ENCODE data around the gene GSK3B. TPM values are rescaled to one million over a fixed set of nuclear protein-coding genes. Genes with fewer than 3 reads are reported as not detected.

GSK3B gene
- total RNA-seq, 1 donor from 2014 or later, result 11.8 TPM

DNA sequence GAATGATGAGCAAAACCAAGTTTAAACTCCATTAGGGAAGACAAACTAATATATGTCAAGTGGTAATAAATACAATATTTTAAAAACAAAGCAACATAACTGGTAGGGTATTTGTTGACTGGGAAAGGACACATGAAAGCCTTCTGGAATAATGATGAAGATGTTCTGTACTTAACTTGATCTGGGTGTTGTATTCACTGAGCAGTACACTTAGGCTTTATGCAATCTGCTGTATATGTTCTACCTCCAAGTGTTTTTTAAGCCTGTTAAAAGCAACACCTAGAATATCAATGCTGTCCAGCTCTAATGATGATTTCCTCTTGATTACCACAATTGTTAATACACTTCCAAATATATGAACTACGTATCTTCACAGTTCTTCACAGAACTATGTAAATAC, 46.6 kb downstream of the GSK3B start:
- intact Hi-C loops (cut with DNase I), result no loop called here
- Histone ChIP-seq H3K9me3 (peaks cover 7 to 19% of the 10 kb centered on the region in 2 donors), H3K4me3 (no peak overlapping the region), H3K27me3 (no peaks in the 10 kb centered on the region), H3K36me3 (no peaks in the 10 kb centered on the region), H3K4me1 (peaks cover 0 to 23% of the 10 kb centered on the region in 2 donors), H3K27ac (no peak overlapping the region)
- no peak for DNase-seq (ENCODE audit: low spot score in 2 of 2)
- TF ChIP-seq, protein P1, sequence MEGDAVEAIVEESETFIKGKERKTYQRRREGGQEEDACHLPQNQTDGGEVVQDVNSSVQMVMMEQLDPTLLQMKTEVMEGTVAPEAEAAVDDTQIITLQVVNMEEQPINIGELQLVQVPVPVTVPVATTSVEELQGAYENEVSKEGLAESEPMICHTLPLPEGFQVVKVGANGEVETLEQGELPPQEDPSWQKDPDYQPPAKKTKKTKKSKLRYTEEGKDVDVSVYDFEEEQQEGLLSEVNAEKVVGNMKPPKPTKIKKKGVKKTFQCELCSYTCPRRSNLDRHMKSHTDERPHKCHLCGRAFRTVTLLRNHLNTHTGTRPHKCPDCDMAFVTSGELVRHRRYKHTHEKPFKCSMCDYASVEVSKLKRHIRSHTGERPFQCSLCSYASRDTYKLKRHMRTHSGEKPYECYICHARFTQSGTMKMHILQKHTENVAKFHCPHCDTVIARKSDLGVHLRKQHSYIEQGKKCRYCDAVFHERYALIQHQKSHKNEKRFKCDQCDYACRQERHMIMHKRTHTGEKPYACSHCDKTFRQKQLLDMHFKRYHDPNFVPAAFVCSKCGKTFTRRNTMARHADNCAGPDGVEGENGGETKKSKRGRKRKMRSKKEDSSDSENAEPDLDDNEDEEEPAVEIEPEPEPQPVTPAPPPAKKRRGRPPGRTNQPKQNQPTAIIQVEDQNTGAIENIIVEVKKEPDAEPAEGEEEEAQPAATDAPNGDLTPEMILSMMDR (IDR thresholded peaks at IDR 0.05), result no peak

DNA sequence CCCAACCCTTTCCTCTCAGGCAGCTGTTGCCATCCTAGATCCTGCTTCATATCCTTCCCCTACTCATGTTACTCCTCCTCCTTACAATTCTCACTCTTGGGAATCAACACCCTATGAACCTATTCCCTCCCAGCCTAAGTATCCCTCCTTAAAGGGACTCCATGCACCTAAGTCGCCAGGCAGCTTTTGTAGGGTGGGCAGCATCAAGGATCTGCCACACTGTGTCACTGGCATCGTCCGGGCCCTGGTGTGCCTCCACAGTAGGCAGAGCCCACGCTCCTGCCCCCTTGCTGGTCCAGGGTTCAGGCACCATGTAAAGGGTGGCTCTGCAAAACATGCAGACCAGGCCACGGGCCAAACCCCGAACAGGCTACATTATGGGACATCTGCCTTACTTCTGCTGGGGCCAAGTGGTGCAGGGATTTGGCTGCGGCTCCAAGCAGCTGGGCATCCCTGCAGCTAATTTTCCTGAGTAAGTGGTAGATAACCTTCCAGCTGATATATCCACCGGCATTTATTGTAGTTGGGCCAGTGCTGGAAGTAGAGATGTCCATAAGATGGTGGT, 53.4 kb downstream of the GSK3B start:
- Histone ChIP-seq H3K27ac (no peak overlapping the region), H3K27me3 (no peaks in the 10 kb centered on the region), H3K9me3 (peaks cover 29 to 54% of the 10 kb centered on the region in 2 donors), H3K36me3 (peaks cover 0 to 6% of the 10 kb centered on the region in 2 donors), H3K4me3 (no peak overlapping the region), H3K4me1 (no peaks in the 10 kb centered on the region)
- intact Hi-C loops (cut with DNase I), result no loop called here
- TF ChIP-seq, protein P1 (IDR thresholded peaks at IDR 0.05), result no peak
- no peak for DNase-seq (ENCODE audit: low spot score in 2 of 2)

DNA sequence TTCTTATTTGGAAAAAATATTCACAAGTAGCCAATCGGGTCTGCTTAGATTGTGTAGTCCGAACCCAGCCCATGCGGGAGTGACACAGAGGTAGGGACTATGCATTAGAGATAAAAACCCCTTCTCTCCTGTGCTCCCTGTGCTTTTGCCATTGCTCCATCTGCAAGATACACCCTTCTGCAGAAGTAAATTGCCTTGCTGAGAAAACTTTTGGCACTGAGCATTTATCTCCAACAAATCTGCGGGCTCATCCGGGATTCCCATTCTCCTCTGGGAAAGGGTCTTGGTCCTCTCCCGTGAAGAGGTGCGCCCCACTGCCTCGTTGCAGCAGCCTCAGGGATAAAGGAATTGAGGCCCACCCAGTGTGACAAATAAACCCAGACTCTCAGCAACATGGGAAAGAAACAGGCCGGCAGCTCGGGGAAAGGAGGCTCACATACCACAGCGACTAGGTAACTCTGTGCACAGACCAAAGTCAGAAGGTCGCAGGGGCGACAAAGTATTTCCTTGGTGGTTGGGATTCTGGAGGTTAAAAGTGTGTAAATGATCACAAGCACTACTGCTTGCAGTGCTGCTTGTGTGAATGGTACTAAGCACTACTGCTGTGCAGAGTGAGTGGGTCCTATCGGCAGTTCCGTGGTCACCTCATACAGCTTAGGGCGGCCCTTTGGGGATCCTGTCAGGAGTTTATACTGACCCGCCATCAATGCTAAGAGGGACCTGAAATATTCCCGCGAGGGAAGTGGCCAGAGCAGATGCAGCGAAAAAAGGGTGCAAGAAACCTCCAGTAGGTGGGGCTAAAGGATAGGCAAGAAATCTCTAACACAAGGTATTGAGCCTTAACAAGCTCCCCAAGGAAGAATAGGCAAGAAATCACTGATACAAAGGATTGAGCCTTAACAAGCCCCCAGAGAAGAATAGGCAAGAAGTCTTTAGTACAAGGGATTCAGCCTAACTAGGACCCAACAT, 54.3 kb downstream of the GSK3B start:
- TF ChIP-seq, protein P1 (IDR thresholded peaks at IDR 0.05), result no peak
- intact Hi-C loops (cut with DNase I), result no loop called here
- Histone ChIP-seq H3K27me3 (no peaks in the 10 kb centered on the region), H3K4me3 (no peak overlapping the region), H3K4me1 (no peaks in the 10 kb centered on the region), H3K9me3 (peaks cover 22 to 45% of the 10 kb centered on the region in 2 donors), H3K36me3 (peaks cover 0 to 6% of the 10 kb centered on the region in 2 donors), H3K27ac (no peak overlapping the region)
- DNase-seq (ENCODE audit: low spot score in 2 of 2), result no peak

DNA sequence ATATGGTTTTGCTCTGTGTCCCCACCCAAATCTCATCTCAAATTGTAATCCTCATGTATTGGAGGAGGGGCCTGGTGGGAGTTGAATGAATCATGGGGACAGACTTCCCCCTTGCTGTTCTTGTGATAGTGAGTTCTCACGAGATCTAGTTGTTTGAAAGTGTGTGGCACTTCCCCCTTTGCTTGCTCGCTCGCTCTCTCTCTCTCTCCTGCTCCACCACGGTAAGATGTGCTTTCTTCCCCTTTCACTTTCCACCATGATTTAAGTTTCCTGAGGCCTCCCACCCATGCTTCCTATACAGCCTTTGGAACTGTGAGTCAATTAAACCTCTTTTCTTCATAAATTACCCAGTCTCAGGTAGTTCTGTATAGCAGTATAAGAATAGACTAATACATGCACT, 60.7 kb downstream of the GSK3B start:
- H3K27me3 ChIP-seq, result no peaks in the 10 kb centered on the region
- TF ChIP-seq, protein P1 (IDR thresholded peaks at IDR 0.05), result no peak
- H3K4me1 ChIP-seq, result no peaks in the 10 kb centered on the region
- H3K36me3 ChIP-seq, result no peaks in the 10 kb centered on the region
- no peak overlapping the region for H3K27ac ChIP-seq
- intact Hi-C loops (cut with DNase I), result no loop called here
- H3K4me3 ChIP-seq, result no peak overlapping the region
- no peak for DNase-seq (ENCODE audit: low spot score in 2 of 2)
- H3K9me3 ChIP-seq, result peaks cover 0 to 8% of the 10 kb centered on the region in 2 donors

DNA sequence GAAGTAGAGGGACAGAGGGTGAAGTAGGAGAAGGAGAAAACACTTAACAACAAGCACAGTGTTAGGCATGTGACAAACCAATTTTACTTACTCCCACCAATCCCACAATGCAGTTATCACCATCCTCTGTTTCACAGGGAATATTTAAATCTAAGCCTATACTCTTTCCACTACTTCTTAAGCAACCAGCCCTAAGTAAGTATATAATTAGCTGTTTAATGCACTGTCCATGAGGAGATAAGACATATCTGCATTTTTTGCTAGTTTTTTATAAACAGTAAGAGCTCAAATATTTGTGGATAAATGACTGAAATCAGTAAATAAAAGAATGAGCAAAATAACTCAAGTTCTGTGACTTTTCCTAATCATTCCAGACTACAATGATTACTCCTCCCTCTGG, 62.7 kb downstream of the GSK3B start:
- DNase-seq (ENCODE audit: low spot score in 2 of 2), result no peak
- Histone ChIP-seq H3K36me3 (no peaks in the 10 kb centered on the region), H3K9me3 (no peaks in the 10 kb centered on the region), H3K4me3 (no peak overlapping the region), H3K4me1 (no peaks in the 10 kb centered on the region), H3K27me3 (no peaks in the 10 kb centered on the region), H3K27ac (no peak overlapping the region)
- TF ChIP-seq, protein P1 (IDR thresholded peaks at IDR 0.05), result no peak
- intact Hi-C loops (cut with DNase I), result no loop called here

All from ascending aorta (tissue), 2 donors.